SU-DHL-6 (cell line): ENCODE data around the gene ISG20L2.

ENCODE experiments used
- H2AFZ ChIP-seq: fragments of 200-600 bp; sonication (generic); 2 replicates; pipeline ENCODE4 v1.6.1; 2014; ENCODE audit warnings: low read depth, mild to moderate bottlenecking, moderate library complexity, mixed read lengths, antibody characterized with exemption, low read length; ENCODE audit not compliant: severe bottlenecking
- H3F3A ChIP-seq: fragments of 200-600 bp; shearing (Covaris generic); 2 replicates; pipeline ENCODE4 v1.6.0; 2016; ENCODE audit warnings: antibody characterized with exemption, mild to moderate bottlenecking; ENCODE audit not compliant: insufficient read depth
- H3K27ac ChIP-seq: fragments of 200-600 bp; sonication (generic); 2 replicates; pipeline ENCODE4 v1.5.1; 2016; ENCODE audit warnings: low read depth, mild to moderate bottlenecking, low read length, moderate library complexity, mixed read lengths
- H3K27me3 ChIP-seq: fragments of 200-600 bp; sonication (generic), shearing (Covaris generic); 2 replicates; pipeline ENCODE4 v1.6.0; 2014; ENCODE audit warnings: mild to moderate bottlenecking, low read length
- H3K36me3 ChIP-seq: fragments of 200-600 bp; sonication (generic); 2 replicates; pipeline ENCODE4 v1.6.1; 2014; ENCODE audit warnings: mild to moderate bottlenecking, low read length, mixed read lengths
- H3K4me2 ChIP-seq: fragments of 300-600, 200-600 bp; shearing (Covaris generic), sonication (generic); 2 replicates; pipeline ENCODE4 v1.6.0; 2014; ENCODE audit warnings: low read length, low read depth, mild to moderate bottlenecking; ENCODE audit not compliant: poor library complexity, severe bottlenecking
- H3K4me3 ChIP-seq: fragments of 200-600 bp; sonication (generic); 2 replicates; pipeline ENCODE4 v1.5.1; 2014; ENCODE audit warnings: antibody characterized with exemption, low read length, mild to moderate bottlenecking, mixed read lengths; ENCODE audit not compliant: insufficient read depth, poor library complexity, severe bottlenecking
- H3K79me2 ChIP-seq: fragments of 200-600 bp; sonication (generic); 2 replicates; pipeline ENCODE4 v1.6.1; 2014; ENCODE audit warnings: mild to moderate bottlenecking, low read length, moderate library complexity; ENCODE audit not compliant: insufficient read depth
- H3K9ac ChIP-seq: fragments of 200-600 bp; sonication (generic); 2 replicates; pipeline ENCODE4 v1.7.0; 2014; ENCODE audit warnings: mild to moderate bottlenecking, low read length
- H3K9me2 ChIP-seq: fragments of 200-600 bp; sonication (generic); replicated peaks from 2 replicates; pipeline ENCODE4 v1.6.1; 2014; ENCODE audit warnings: low read length; ENCODE audit not compliant: insufficient read depth
- H3K9me3 ChIP-seq: fragments of 200-600 bp; sonication (generic); 2 replicates; pipeline ENCODE4 v1.6.1; 2014; ENCODE audit warnings: low read length, mixed read lengths; ENCODE audit not compliant: insufficient read depth
- H4K20me1 ChIP-seq: fragments of 200-600 bp; sonication (generic); 2 replicates; pipeline ENCODE4 v1.6.1; 2014; ENCODE audit warnings: low read depth, mild to moderate bottlenecking, antibody characterized with exemption, low read length, moderate library complexity, mixed read lengths
- EZH2phosphoT487 ChIP-seq: fragments of 200-600 bp; sonication (generic), shearing (Covaris generic); conservative IDR thresholded peaks from 2 replicates; pipeline ENCODE4 v1.6.1; 2018; ENCODE audit warnings: mild to moderate bottlenecking, antibody characterized with exemption, low read length, moderate library complexity, mixed read lengths
- TF ChIP-seq, protein P1 (sequence below): fragments of 200-600 bp; sonication (generic); IDR thresholded peaks from one replicate; pipeline ENCODE4 v1.5.1; 2017; ENCODE audit warnings: antibody characterized with exemption, mild to moderate bottlenecking, low read length, moderate library complexity; ENCODE audit not compliant: insufficient read depth, poor library complexity, severe bottlenecking

Gene ISG20L2

DNA sequence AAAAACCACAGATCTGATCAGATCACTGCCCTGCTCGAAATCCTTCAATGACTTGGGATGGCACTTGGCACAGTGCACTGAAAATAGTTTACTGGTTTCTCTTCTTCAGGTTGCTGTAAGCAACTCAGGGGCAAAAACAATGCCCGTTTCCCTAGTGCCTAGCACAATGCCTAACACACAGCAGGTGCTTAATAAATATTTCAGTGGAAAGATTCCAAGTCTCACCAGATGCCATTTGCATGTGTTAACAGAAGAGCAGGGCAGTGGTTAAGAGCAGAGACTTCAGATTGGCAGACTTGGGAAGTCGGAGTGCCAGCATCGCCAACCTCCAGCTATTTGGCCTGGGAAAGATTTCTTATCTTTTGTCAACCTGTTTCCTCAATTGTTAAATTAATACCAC lies 11.2 kb downstream of the ISG20L2 start:
- no peaks in the 10 kb centered on the region for H3K9me3 ChIP-seq
- no peak overlapping the region for H3K9ac ChIP-seq
- no peak overlapping the region for H3K27ac ChIP-seq
- no peaks in the 10 kb centered on the region; the same call in 1 of the 2 replicates for H4K20me1 ChIP-seq
- H3K79me2 ChIP-seq: no peaks in the 10 kb centered on the region; the same call in 1 of the 2 replicates
- H2AFZ ChIP-seq: no peak overlapping the region
- peaks cover 4% of the 10 kb centered on the region for H3K36me3 ChIP-seq
- H3K4me3 ChIP-seq: no peak overlapping the region
- no peaks in the 10 kb centered on the region for H3K27me3 ChIP-seq
- no peak overlapping the region for H3K4me2 ChIP-seq
- peaks cover 15% of the 10 kb centered on the region; the same call in 1 of the 2 replicates for H3F3A ChIP-seq
- H3K9me2 ChIP-seq: no peaks in the 10 kb centered on the region
- TF ChIP-seq, protein P1, sequence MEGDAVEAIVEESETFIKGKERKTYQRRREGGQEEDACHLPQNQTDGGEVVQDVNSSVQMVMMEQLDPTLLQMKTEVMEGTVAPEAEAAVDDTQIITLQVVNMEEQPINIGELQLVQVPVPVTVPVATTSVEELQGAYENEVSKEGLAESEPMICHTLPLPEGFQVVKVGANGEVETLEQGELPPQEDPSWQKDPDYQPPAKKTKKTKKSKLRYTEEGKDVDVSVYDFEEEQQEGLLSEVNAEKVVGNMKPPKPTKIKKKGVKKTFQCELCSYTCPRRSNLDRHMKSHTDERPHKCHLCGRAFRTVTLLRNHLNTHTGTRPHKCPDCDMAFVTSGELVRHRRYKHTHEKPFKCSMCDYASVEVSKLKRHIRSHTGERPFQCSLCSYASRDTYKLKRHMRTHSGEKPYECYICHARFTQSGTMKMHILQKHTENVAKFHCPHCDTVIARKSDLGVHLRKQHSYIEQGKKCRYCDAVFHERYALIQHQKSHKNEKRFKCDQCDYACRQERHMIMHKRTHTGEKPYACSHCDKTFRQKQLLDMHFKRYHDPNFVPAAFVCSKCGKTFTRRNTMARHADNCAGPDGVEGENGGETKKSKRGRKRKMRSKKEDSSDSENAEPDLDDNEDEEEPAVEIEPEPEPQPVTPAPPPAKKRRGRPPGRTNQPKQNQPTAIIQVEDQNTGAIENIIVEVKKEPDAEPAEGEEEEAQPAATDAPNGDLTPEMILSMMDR: no peak
- no peak for TF ChIP-seq EZH2phosphoT487

DNA sequence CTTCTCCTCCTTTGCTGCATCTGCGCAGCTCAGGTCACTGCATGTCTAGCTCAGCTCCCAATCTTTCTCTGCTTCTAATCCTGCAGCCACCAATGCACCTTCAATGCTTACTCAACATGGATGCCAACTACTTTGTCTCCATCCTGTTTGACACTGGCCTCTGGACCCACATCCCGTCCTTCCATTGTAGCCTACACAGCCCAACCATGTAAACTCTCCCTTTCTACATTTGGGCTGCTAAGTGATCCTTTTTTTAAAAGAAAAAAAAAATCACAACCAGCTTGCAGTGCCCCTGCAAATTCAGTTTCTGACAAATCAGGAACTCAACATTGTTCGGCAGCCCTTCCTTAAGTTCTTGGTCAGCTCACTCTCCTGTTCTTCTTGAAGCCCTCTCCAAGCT lies 13.7 kb downstream of the ISG20L2 start:
- no peaks in the 10 kb centered on the region; the same call in 1 of the 2 replicates for H4K20me1 ChIP-seq
- H3K9ac ChIP-seq: no peak overlapping the region
- no peaks in the 10 kb centered on the region for H3K36me3 ChIP-seq
- peaks cover 8% of the 10 kb centered on the region; the same call in 1 of the 2 replicates for H3F3A ChIP-seq
- no peak overlapping the region for H3K4me2 ChIP-seq
- no peak overlapping the region for H2AFZ ChIP-seq
- no peaks in the 10 kb centered on the region; the same call in 1 of the 2 replicates for H3K79me2 ChIP-seq
- H3K27ac ChIP-seq: no peak overlapping the region
- no peak overlapping the region for H3K4me3 ChIP-seq
- H3K9me2 ChIP-seq: no peaks in the 10 kb centered on the region
- no peaks in the 10 kb centered on the region for H3K9me3 ChIP-seq
- H3K27me3 ChIP-seq: no peaks in the 10 kb centered on the region
- TF ChIP-seq, protein P1: no peak
- no peak for TF ChIP-seq EZH2phosphoT487

DNA sequence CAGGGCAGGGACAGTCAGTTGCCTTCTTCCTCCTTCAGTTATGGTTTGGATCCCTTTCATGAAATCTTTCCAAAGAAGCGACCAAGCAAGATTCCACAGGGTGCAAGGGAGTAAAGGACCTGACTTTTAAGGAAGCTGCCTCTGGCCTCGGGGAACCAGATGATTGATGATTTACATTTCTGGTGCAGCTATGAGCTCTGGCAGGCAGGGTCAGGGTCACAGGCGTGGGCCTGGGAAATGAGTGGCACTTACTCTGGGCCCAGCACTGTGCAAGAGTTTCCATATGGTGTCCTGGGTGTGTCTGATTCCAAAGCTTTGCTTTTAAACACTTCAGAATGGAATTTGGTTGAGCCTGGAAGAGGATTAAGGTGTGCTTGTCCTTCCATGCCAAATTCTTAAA lies 15.9 kb downstream of the ISG20L2 start:
- TF ChIP-seq, protein P1: no peak
- TF ChIP-seq EZH2phosphoT487: no peak

More for the DNA sequence above, 15.9 kb downstream of the ISG20L2 start:
- H3K9me2 ChIP-seq: no peaks in the 10 kb centered on the region
- H3K9ac ChIP-seq: no peak overlapping the region
- no peaks in the 10 kb centered on the region for H3K79me2 ChIP-seq
- no peaks in the 10 kb centered on the region; the same call in 1 of the 2 replicates for H4K20me1 ChIP-seq
- H3F3A ChIP-seq: 0 out of 2 replicates have a peak, but pooled peaks cover 5% of the 10 kb centered on the region
- H3K36me3 ChIP-seq: no peaks in the 10 kb centered on the region
- H3K9me3 ChIP-seq: no peaks in the 10 kb centered on the region
- no peak overlapping the region for H3K27ac ChIP-seq
- no peak overlapping the region for H3K4me2 ChIP-seq
- no peaks in the 10 kb centered on the region for H3K27me3 ChIP-seq
- H2AFZ ChIP-seq: no peak overlapping the region
- no peak overlapping the region for H3K4me3 ChIP-seq
